NCI-H1105 treated with DMSO at 0.1 percent for 48 hours (cell line): ENCODE measurements around the gene LPIN1.

ENCODE experiments used
- DNase-seq: peaks from one replicate; lab custom pipeline; 2025; lab: John Stamatoyannopoulos, UW

LPIN1 gene

GRCh38 chr2:11866358-11867335, 120.2 kb downstream of the LPIN1 start:
- DNase-seq: no peak

GRCh38 chr2:11867926-11868325, 121.5 kb downstream of the LPIN1 start:
- DNase-seq: peak; percentile 28

DNA sequence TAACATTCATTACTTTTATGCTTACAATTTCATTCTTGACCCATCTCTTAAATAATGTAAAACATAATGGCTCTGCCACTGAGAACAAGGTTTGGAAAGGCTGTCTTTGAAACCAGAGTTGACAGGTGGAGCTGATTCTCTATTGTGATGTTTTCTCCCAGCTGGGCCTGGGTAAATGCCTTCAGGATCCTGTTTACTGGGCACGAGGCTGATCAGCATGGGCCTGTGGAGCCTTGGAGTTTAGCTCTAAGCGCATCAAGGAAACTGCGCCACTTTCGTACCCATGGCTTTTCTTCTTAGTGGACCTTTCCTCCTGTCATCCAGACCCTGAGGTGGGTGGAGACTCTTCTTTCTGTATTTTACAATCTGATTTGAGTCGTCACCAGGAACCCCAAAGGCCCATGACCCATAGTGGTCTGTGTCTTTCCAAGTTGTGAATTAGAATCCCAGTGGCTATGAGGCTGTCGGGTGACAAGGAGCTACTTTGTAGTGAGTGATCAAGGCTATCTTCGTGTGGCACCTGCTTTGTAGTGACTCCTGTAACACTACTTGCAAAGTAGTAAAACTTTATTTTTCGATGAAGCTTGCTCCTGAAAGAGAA, 123.1 kb downstream of the LPIN1 start:
- DNase-seq: no peak

GRCh38 chr2:11870064-11870463, 123.6 kb downstream of the LPIN1 start:
- no peak for DNase-seq

- no peak for DNase-seq
Measured at GRCh38 chr2:11870584-11870983, 124.2 kb downstream of the LPIN1 start.

DNA sequence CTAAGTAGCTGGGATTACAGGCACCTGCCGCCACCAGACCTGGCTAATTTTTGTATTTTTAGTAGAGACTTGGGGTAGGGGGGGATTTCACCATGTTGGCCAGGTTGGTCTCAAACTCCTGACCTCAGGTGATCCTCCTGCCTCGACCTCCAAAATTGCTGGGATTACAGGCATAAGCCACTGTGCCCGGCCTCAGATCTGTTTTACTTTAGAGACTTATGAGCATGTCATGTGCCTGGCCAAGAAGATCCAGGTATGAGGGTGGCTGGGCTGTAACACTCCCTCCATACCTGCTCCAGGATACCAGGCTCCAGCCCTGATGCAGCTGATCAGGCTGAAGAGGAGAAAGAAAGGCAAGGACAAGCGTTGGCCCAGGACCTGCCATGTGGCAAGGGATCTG, 125.0 kb downstream of the LPIN1 start:
- DNase-seq: no peak

GRCh38 chr2:11872247-11872947, 126.0 kb downstream of the LPIN1 start:
- peak; percentile 31 for DNase-seq

DNA sequence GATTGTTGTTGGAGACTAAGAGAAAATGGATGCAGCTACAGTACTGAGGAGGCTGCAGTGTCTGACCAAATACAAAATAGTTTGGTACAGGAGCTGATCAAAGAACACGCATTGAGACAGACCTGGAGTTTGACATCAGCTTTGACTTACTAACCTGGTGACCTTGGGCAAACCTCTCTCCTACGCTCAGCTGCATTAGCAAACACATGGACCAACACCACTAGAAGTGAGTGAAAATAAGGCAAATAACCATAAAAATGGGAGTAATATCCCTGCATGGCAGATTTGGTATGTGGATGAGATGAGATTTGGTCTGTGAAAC, 126.5 kb downstream of the LPIN1 start:
- no peak for DNase-seq

- DNase-seq: no peak
Measured at GRCh38 chr2:11873356-11874154, 127.1 kb downstream of the LPIN1 start.

DNA sequence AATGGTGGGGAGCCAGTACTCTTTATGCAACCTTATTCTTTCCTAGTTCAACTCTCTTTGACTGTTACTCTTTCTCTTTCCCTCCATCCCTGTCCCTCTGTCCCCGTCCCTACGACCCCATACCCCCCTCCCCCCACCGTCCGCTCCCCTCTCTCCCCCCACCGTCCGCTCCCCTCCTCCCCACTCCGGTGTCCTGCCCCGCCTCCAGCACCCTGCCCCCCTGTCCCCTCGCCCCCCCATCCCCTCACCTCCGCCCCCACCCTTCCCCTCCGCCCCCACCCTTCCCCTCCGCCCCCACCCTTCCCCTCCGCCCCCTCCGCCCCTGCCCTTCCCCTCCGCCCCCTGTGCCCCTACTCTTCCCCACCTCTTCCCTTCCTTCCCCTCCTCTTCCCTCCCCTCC, 128.4 kb downstream of the LPIN1 start:
- DNase-seq: no peak

DNA sequence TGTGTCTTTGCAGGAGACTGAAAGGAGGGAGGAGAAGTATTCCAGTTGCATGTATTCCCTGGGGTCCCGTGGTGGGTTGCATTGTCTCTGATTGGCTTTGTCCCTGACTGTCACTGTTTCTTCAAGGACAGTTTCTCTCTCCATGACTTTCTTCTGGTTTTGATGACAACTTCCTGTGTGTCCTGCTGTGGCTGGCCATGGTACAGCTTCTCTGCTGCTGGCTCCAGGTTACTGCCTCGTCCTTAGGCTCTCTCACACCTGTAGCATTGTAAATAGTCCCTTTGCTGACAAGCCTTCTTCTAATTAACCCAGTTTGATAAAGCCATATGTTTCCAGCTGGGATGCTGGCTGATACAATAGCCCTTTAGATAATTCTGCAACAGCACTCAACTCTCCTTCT, 129.0 kb downstream of the LPIN1 start:
- no peak for DNase-seq

- no peak for DNase-seq
Measured at GRCh38 chr2:11876436-11876835, 130.0 kb downstream of the LPIN1 start.

- DNase-seq: no peak
Measured at GRCh38 chr2:11876889-11877288, 130.5 kb downstream of the LPIN1 start.
